GM18519 (cell line): Measurements from ENCODE around the gene SMTNL2.
"Not testable (repeated sequence)": the region's sequence is repeated elsewhere in the genome, so short reads cannot be mapped to it uniquely, and the experiment has no call there.

Experiments used
- ATAC-seq: cut with Tn5 transposase; IDR thresholded peaks from one replicate; pipeline ENCODE4 v1.9.1; 2021; ENCODE audit warnings: mild to moderate bottlenecking, moderate library complexity; ENCODE audit not compliant: unreplicated experiment, low FRiP score

SMTNL2 gene

GRCh38 chr17:4582691-4583090 lies 1.6 kb upstream of the SMTNL2 start:
- no peak for ATAC-seq

- no peak for ATAC-seq
These were observed 1.1 kb upstream of the SMTNL2 start for GRCh38 chr17:4583206-4583605.

- ATAC-seq: no peak
These were observed 588 bp upstream of the SMTNL2 start for GRCh38 chr17:4583782-4584100.

GRCh38 chr17:4584917-4585637 lies 748 bp downstream of the SMTNL2 start:
- ATAC-seq: no peak

- ATAC-seq: no peak
These were observed 1.3 kb downstream of the SMTNL2 start for GRCh38 chr17:4585638-4585994.

GRCh38 chr17:4586043-4586442 lies 1.7 kb downstream of the SMTNL2 start:
- ATAC-seq: no peak

- no peak for ATAC-seq
These were observed 2.9 kb downstream of the SMTNL2 start for GRCh38 chr17:4587195-4587594.

GRCh38 chr17:4587803-4588202 lies 3.5 kb downstream of the SMTNL2 start:
- no peak for ATAC-seq

- no peak for ATAC-seq
These were observed 4.1 kb downstream of the SMTNL2 start for GRCh38 chr17:4588391-4588790.

- ATAC-seq: no peak
These were observed 4.7 kb downstream of the SMTNL2 start for GRCh38 chr17:4588898-4589625.

GRCh38 chr17:4590042-4590441 lies 5.7 kb downstream of the SMTNL2 start:
- not testable (repeated sequence) for ATAC-seq

- no peak for ATAC-seq
These were observed 6.7 kb downstream of the SMTNL2 start for GRCh38 chr17:4590981-4591453.

GRCh38 chr17:4591529-4591928 lies 7.2 kb downstream of the SMTNL2 start:
- ATAC-seq: no peak

GRCh38 chr17:4592240-4593005 lies 8.1 kb downstream of the SMTNL2 start:
- no peak for ATAC-seq

GRCh38 chr17:4593021-4593421 lies 8.7 kb downstream of the SMTNL2 start:
- ATAC-seq: no peak

GRCh38 chr17:4594406-4594805 lies 10.1 kb downstream of the SMTNL2 start:
- ATAC-seq: no peak

- no peak for ATAC-seq
These were observed 10.8 kb downstream of the SMTNL2 start for GRCh38 chr17:4594931-4595684.

- not testable (repeated sequence) for ATAC-seq
These were observed 11.5 kb downstream of the SMTNL2 start for GRCh38 chr17:4595685-4596342.

GRCh38 chr17:4596636-4597380 lies 12.5 kb downstream of the SMTNL2 start:
- no peak for ATAC-seq

- no peak for ATAC-seq
These were observed 13.6 kb downstream of the SMTNL2 start for GRCh38 chr17:4597975-4598374.
